Neutrophil (primary cell): ENCODE results near the gene SGMS1.

ENCODE experiments used
- H3K27ac ChIP-seq: fragments of 200-600 bp; sonication (generic); 2 replicates; pipeline ENCODE4 v1.5.1; 2016; ENCODE audit warnings: mild to moderate bottlenecking, moderate library complexity
- H3K27me3 ChIP-seq: fragments of 200-600 bp; sonication (generic); 2 replicates; pipeline ENCODE4 v1.6.0; 2016; ENCODE audit warnings: mild to moderate bottlenecking
- H3K36me3 ChIP-seq: fragments of 200-600 bp; sonication (generic); 2 replicates; pipeline ENCODE4 v1.5.1; 2017
- H3K4me1 ChIP-seq, 2 experiments: fragments of 200-600 bp in 1 of 2; sonication (generic) in 1 of 2; 1 replicate in 1 of 2; 2 replicates in 1 of 2; pipeline versions ENCODE4 v1.5.1 to v1.6.1; 2013 to 2016; ENCODE audit warnings: low read depth in 1 of 2, low read length in 1 of 2, mild to moderate bottlenecking in 1 of 2, moderate library complexity in 1 of 2; ENCODE audit not compliant: control insufficient read depth in 1 of 2, insufficient read depth in 1 of 2
- H3K4me3 ChIP-seq, 2 experiments: fragments of 200-600 bp in 1 of 2; sonication (generic) in 1 of 2; 1 replicate in 1 of 2; 2 replicates in 1 of 2; pipeline ENCODE4 v1.5.1; 2013 to 2016; ENCODE audit warnings: low read depth in 1 of 2, low read length in 1 of 2, mild to moderate bottlenecking in 1 of 2, moderate library complexity in 1 of 2
- H3K9me3 ChIP-seq: fragments of 200-600 bp; sonication (generic); 2 replicates; pipeline ENCODE4 v1.5.1; 2016
- CTCF ChIP-seq: fragments of 200-600 bp; sonication (generic); IDR thresholded peaks from 2 replicates; pipeline ENCODE4 v1.5.1; 2016; ENCODE audit warnings: antibody characterized with exemption

SGMS1 gene

DNA sequence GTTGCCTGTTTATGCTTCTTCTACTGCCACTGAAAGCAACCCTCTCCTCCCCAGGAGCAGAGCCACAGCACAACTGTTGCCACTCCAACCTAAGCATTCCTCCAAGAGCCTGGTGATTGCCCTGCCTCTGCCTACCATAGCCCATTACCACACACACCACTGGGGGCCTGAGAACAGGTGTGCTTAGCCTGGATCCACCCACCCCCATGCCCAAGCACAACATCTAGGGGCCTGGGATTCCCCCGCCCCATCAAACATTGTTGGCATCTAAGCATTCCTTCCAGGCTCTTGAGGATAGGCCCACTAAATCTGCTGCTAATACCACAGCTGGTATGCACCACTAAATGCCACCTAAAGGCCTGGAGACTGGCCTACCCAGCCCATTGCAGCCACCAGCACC, 329.2 kb downstream of the SGMS1 start:
- no peak overlapping the region for H3K4me3 ChIP-seq
- TF ChIP-seq CTCF, result no peak
- H3K36me3 ChIP-seq, result no peaks in the 10 kb centered on the region
- H3K9me3 ChIP-seq, result no peaks in the 10 kb centered on the region
- no peaks in the 10 kb centered on the region for H3K4me1 ChIP-seq
- no peaks in the 10 kb centered on the region for H3K27me3 ChIP-seq
- no peak overlapping the region for H3K27ac ChIP-seq

- Histone ChIP-seq H3K4me3 (no peak overlapping the region), H3K9me3 (no peaks in the 10 kb centered on the region), H3K27me3 (no peaks in the 10 kb centered on the region), H3K27ac (no peak overlapping the region), H3K36me3 (no peaks in the 10 kb centered on the region), H3K4me1 (no peaks in the 10 kb centered on the region)
- no peak for TF ChIP-seq CTCF
Measured at GRCh38 chr10:50293513-50294313, 330.0 kb downstream of the SGMS1 start.

GRCh38 chr10:50291261-50291850, 332.4 kb downstream of the SGMS1 start:
- Histone ChIP-seq H3K27ac (no peak overlapping the region), H3K36me3 (no peaks in the 10 kb centered on the region), H3K27me3 (no peaks in the 10 kb centered on the region), H3K4me3 (no peak overlapping the region), H3K4me1 (no peaks in the 10 kb centered on the region), H3K9me3 (no peaks in the 10 kb centered on the region)
- no peak for TF ChIP-seq CTCF

- Histone ChIP-seq H3K4me1 (no peaks in the 10 kb centered on the region), H3K9me3 (no peaks in the 10 kb centered on the region), H3K4me3 (no peak overlapping the region), H3K27me3 (no peaks in the 10 kb centered on the region), H3K36me3 (no peaks in the 10 kb centered on the region), H3K27ac (no peak overlapping the region)
- TF ChIP-seq CTCF, result no peak
Measured at GRCh38 chr10:50289196-50289595, 334.6 kb downstream of the SGMS1 start.

DNA sequence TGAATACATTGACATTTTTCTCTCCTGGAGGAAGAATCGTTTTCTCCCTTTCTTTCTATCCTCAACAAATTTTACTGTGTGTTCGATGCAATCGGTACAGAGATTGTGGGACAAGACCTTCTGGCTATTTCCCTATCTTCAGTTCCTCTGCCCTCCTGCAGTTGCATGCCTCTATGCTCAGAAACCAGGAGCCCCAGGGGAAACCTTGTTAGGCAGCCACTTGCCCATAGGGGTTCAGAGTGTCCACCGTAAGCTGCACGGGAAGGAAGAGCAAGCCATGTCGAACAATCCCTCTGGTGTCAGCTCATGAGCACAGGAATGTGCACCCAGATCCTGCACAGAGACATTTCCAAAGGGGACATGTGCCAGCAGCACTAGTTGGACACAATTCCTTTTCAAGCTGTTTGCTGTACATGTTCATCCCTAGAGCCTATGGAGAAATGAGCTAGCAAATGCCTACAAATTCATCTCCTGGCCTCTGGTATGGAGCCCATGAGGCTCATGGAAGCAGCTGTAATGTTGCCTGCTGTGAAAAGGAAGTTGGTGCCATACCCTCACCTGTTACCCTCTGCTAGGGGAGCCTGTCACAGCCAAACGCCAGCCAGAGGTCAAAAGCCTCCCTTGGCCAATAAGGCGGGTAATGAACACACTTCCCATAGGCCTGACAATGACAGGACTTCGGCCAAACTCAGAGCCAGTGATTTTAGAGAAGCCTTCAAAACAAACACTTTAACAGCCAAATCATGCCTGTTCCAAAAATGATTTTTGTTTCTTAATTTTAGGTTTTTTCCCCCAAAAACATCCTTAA, 336.6 kb downstream of the SGMS1 start:
- no peak for TF ChIP-seq CTCF
- Histone ChIP-seq H3K4me3 (no peak overlapping the region), H3K36me3 (no peaks in the 10 kb centered on the region), H3K27ac (no peak overlapping the region), H3K4me1 (no peaks in the 10 kb centered on the region), H3K9me3 (no peaks in the 10 kb centered on the region), H3K27me3 (peaks cover 12% of the 10 kb centered on the region)
